Lower leg skin (tissue), 4 donors: ENCODE data around the gene TTN. TPM values are rescaled to one million over a fixed set of nuclear protein-coding genes. Genes with fewer than 3 reads are reported as not detected.

Experiments used
- DNase-seq, 2 donors: peaks; one replicate each; pipeline ENCODE4 v3.0.0-alpha.2; 2019; ENCODE audit warnings: low spot score in 2 of 2
- H3K4me3 ChIP-seq: fragments of 200-600 bp; sonication (generic); 2 replicates; pipeline ENCODE4 v1.5.1; 2017; ENCODE audit warnings: mild to moderate bottlenecking, low read depth; ENCODE audit not compliant: poor library complexity, severe bottlenecking
- POLR2A ChIP-seq, 2 donors: fragments of 450-650 bp; IDR thresholded peaks; one replicate each; pipeline ENCODE4 v1.6.1; 2016 to 2017; ENCODE audit warnings: antibody characterized with exemption in 2 of 2, mild to moderate bottlenecking in 1 of 2, moderate library complexity in 1 of 2
- WGBS, 2 donors: methylation state at CpG; one replicate each; pipeline ENCODE4 v1.1.5; 2018; 5-methylcytosine and 5-hydroxymethylcytosine counted together
- intact Hi-C: fragments of 100-400 bp; cut with DNase I; formaldehyde crosslinking; loops from one replicate; pipeline ENCODE4 v1.15.0; 2023; ENCODE audit warnings: low total_unique reads
- total RNA-seq, 4 donors: library from RNA; depleted of rRNA; stranded (reverse); fragments of >200 nt; gene quantifications; one replicate each; pipeline ENCODE4 v1.1.0, GENCODE V29; 2016
- TF ChIP-seq, protein P1 (sequence below), 3 donors: fragments of 450-650 bp; IDR thresholded peaks; one replicate each; pipeline ENCODE4 v1.5.1; 2016; ENCODE audit warnings: antibody characterized with exemption in 3 of 3, mild to moderate bottlenecking in 3 of 3, moderate library complexity in 2 of 3

Gene TTN
- total RNA-seq, 4 donors from 2014 or later, result 0.25 to 2.4 (median 0.74) TPM

DNA sequence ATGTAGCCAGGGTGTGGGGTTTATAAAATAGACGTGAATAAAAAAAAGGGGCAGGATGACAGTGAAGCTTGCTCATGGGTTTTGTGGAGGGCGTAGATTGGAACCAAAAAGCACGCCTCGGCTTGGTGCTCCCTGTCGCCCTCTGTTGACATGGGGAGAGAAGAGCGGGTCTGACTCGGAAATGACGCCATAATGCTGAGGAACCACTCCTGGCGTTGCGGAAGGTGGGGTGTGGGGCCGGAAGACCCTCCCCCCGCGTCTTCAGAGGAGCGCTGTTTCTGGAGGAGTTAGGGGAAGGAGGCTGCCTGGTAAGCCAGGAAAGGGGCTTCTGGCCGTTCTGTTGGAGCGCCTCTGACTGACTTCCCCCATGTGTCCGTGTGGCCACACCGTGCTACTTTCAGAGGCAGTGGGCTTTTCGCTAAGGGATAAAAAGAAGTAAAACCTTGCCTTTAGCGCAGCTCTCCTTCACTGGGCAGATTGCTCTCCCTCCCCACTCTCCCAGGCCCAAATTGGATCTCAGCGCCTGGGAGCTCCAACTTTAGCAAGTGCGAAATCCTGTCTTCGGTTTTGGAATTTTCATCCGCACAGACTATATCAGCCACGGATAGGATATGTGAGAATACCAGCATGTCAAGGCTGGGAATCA, 284.1 kb downstream of the TTN start:
- whole genome bisulfite sequencing, 2 donors, result 15 to 27% methylated on average over 25 of the region's 25 CpGs
- H3K4me3 ChIP-seq, result peak overlapping the region; percentile 44
- intact Hi-C loops, result loop anchor here (10.0 kb wide), 1 partner anchor 1562 kb away; no protein-coding TSS in a partner anchor
- TF ChIP-seq, protein P1, sequence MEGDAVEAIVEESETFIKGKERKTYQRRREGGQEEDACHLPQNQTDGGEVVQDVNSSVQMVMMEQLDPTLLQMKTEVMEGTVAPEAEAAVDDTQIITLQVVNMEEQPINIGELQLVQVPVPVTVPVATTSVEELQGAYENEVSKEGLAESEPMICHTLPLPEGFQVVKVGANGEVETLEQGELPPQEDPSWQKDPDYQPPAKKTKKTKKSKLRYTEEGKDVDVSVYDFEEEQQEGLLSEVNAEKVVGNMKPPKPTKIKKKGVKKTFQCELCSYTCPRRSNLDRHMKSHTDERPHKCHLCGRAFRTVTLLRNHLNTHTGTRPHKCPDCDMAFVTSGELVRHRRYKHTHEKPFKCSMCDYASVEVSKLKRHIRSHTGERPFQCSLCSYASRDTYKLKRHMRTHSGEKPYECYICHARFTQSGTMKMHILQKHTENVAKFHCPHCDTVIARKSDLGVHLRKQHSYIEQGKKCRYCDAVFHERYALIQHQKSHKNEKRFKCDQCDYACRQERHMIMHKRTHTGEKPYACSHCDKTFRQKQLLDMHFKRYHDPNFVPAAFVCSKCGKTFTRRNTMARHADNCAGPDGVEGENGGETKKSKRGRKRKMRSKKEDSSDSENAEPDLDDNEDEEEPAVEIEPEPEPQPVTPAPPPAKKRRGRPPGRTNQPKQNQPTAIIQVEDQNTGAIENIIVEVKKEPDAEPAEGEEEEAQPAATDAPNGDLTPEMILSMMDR (IDR thresholded peaks at IDR 0.05), result peak in 1 of 3 donors; percentile 46
- TF ChIP-seq POLR2A (IDR thresholded peaks at IDR 0.05), result no peak
- DNase-seq, result peak; percentile 64 to 95

DNA sequence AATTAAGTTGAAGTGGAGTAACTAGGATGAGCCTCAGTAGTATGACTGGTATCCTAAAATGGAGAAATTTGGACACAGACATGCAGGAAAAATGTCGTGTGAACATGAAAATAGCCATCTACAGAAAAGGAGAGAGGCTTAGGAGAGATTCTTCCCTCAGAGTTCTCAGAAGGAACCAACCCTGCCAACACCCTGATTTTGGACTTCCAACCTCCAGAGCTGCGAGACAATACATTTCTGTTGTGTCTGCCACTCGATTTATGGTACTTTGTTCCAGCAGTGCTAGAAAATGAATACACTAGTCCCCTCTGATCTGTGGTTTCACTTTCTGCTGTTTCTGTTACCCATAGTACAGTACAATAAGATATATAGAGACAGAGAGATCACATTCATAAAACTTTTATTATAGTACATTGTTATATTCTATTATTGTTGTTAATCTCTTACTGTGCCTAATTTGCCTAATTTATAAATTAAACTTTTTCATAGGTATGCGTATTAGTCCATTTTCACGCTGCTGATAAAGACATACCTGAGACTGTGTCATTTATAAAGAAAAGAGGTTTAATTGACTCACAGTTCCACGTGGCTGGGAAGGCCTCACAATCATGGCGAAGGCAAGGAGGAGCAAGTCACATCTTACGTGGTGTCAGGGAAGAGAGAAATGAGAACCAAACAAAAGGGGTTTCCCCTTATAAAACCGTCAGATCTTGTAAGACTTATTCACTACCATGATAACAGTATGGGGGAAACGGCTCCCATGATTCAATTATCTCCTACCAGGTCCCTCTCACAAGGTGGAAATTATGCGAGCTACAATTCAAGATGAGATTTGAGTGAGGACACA, 285.7 kb downstream of the TTN start:
- TF ChIP-seq, protein P1 (IDR thresholded peaks at IDR 0.05), result no peak
- no peak for TF ChIP-seq POLR2A (IDR thresholded peaks at IDR 0.05)
- H3K4me3 ChIP-seq, result no peak overlapping the region
- WGBS, 2 donors, result 93 to 96% methylated on average over 11 of the region's 11 CpGs
- intact Hi-C loops, result loop anchor here (10.0 kb wide), 1 partner anchor 1563 kb away; no protein-coding TSS in a partner anchor
- no peak for DNase-seq

DNA sequence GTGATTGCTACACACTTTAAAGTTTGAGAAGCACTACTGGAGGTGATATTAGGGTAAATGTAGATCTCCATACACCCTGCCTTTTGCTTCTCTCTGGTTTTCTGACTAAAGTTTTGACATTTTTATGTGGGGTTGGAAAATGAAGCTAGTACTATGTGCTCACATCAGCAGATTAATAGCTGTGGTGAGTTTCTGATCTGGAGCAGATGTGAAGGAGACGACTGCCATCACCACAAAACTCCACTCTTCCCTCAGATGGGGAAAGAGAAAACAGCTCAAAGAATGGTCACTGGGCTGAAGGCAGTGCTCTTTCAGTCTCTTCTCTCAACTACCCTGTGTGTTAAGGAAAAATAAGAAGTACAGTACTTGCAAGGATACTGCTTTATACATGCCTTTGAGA, 289.7 kb downstream of the TTN start:
- WGBS, 2 donors, result 80 to 85% methylated on average over 1 of the region's 1 CpG

DNA sequence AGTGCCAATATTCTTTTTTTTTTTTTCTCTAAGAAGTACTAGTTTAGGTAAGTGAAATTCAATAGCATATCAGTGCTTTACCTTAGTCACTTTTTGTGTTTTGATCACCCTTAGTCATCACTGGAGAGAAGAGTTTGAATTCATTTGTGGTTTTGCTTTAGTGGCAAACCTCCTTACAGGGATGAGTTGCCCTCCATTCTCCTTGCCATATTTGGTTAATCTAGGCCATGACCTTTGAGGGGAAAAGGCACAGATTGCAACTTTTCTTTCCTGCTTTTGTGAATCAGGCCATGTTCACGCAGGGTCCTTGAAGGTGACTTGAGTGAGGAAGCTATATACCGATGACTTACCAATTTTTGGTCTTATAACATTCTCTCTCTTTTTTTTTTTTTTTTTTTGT, 292.6 kb downstream of the TTN start:
- no peak for DNase-seq
- no peak for TF ChIP-seq POLR2A (IDR thresholded peaks at IDR 0.05)
- TF ChIP-seq, protein P1 (IDR thresholded peaks at IDR 0.05), result no peak
- 85 to 97% methylated on average over 2 of the region's 2 CpGs for WGBS, 2 donors
- intact Hi-C loops, result no loop called here
- no peak overlapping the region for H3K4me3 ChIP-seq

More for the DNA sequence above, 289.7 kb downstream of the TTN start:
- no peak for TF ChIP-seq POLR2A (IDR thresholded peaks at IDR 0.05)
- TF ChIP-seq, protein P1 (IDR thresholded peaks at IDR 0.05), result no peak
- intact Hi-C loops, result no loop called here
- no peak for DNase-seq
- no peak overlapping the region for H3K4me3 ChIP-seq

DNA sequence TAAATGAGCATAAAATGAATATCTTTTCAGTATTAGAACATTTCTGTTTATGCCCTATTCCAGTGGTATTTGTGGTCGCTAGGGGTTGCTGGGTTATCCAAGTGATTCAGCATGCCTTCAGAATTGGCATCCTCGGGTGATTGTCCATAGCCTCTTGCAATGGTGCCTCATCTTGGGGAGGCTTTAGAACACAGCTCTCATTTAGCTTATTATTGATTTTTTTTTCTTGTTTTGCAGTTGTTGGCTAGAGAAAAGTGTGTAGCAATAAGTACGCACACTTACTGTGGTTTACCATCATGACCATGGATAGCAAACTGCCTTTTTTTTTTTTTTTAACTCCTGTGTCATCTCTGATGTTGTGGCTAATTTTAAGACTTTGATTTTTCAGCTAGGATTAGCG, 293.3 kb downstream of the TTN start:
- WGBS, 2 donors, result 90 to 97% methylated on average over 4 of the region's 4 CpGs
- H3K4me3 ChIP-seq, result no peak overlapping the region
- no peak for TF ChIP-seq POLR2A (IDR thresholded peaks at IDR 0.05)
- TF ChIP-seq, protein P1 (IDR thresholded peaks at IDR 0.05), result no peak

More for the DNA sequence above, 293.3 kb downstream of the TTN start:
- intact Hi-C loops, result no loop called here
- no peak for DNase-seq
